Neural cell (in vitro differentiated cells): Measurements from ENCODE around the gene PDIA4.

Experiments
- CTCF ChIP-seq: fragments of 450-650 bp; IDR thresholded peaks from 2 replicates; pipeline ENCODE4 v1.5.1; 2014; ENCODE audit warnings: antibody characterized with exemption, mild to moderate bottlenecking, moderate library complexity; ENCODE audit not compliant: poor library complexity, severe bottlenecking
- EP300 ChIP-seq: fragments of 450-650 bp; conservative IDR thresholded peaks from 2 replicates; pipeline ENCODE4 v1.6.1; 2014; ENCODE audit warnings: antibody characterized with exemption, mild to moderate bottlenecking, moderate library complexity; ENCODE audit not compliant: poor library complexity, severe bottlenecking
- EZH2 ChIP-seq: fragments of 200-600, 300-800 bp; shearing (Covaris generic), sonication (generic); IDR thresholded peaks from 2 replicates; pipeline ENCODE4 v1.6.1; 2014; ENCODE audit warnings: antibody characterized with exemption, low read length, borderline replicate concordance, mild to moderate bottlenecking; ENCODE audit not compliant: insufficient read depth, poor library complexity, severe bottlenecking
- MXI1 ChIP-seq: fragments of 450-650 bp; conservative IDR thresholded peaks from 2 replicates; pipeline ENCODE4 v1.6.1; 2014; ENCODE audit warnings: antibody characterized with exemption, mild to moderate bottlenecking; ENCODE audit not compliant: poor library complexity, severe bottlenecking
- POLR2AphosphoS5 ChIP-seq: IDR thresholded peaks from 2 replicates; pipeline ENCODE4 v1.6.1; 2012
- RAD21 ChIP-seq: fragments of 450-650 bp; conservative IDR thresholded peaks from 2 replicates; pipeline ENCODE4 v1.6.1; 2014; ENCODE audit warnings: antibody characterized with exemption, mild to moderate bottlenecking, moderate library complexity
- REST ChIP-seq: IDR thresholded peaks from 2 replicates; pipeline ENCODE4 v1.6.1; 2012; ENCODE audit warnings: borderline replicate concordance
- SMC3 ChIP-seq: fragments of 450-650 bp; conservative IDR thresholded peaks from 2 replicates; pipeline ENCODE4 v1.6.1; 2014; ENCODE audit warnings: antibody characterized with exemption, mild to moderate bottlenecking, moderate library complexity; ENCODE audit not compliant: poor library complexity
- TAF1 ChIP-seq: IDR thresholded peaks from 2 replicates; pipeline ENCODE4 v1.6.1; 2012; ENCODE audit warnings: low read depth

GRCh38 chr7:148993193-148993592 lies 35.1 kb downstream of the PDIA4 start:
- no peak for TF ChIP-seq EZH2
- no peak for TF ChIP-seq MXI1
- no peak for TF ChIP-seq CTCF
- TF ChIP-seq REST: no peak
- no peak for TF ChIP-seq TAF1
- no peak for TF ChIP-seq EP300
- no peak for TF ChIP-seq RAD21
- TF ChIP-seq POLR2AphosphoS5: no peak
- no peak for TF ChIP-seq SMC3
